H9 (cell line): ENCODE results near the gene SLC24A3. TPM values are rescaled to one million over a fixed set of nuclear protein-coding genes. Genes with fewer than 3 reads are reported as not detected.

Source experiments
- DNase-seq: peaks from one replicate; pipeline ENCODE4 v3.0.0-alpha.2; 2017
- H2AFZ ChIP-seq: one replicate; pipeline ENCODE4 v1.6.1; 2013; ENCODE audit warnings: mild to moderate bottlenecking, low read length, control low read depth, moderate library complexity
- H2AK5ac ChIP-seq: 2 replicates; pipeline ENCODE4 v1.6.1; 2013; ENCODE audit warnings: low read length, control low read depth, mixed read lengths; ENCODE audit not compliant: insufficient read length
- H2BK120ac ChIP-seq: one replicate; pipeline ENCODE4 v1.6.1; 2013; ENCODE audit warnings: low read depth, mild to moderate bottlenecking, low read length, control low read depth, inconsistent platforms; ENCODE audit not compliant: poor library complexity, severe bottlenecking
- H2BK12ac ChIP-seq: 2 replicates; pipeline ENCODE4 v1.6.1; 2013; ENCODE audit warnings: low read length, control low read depth, mixed read lengths, low read depth; ENCODE audit not compliant: insufficient read length
- H2BK15ac ChIP-seq: 2 replicates; pipeline ENCODE4 v1.6.1; 2013; ENCODE audit warnings: low read depth, low read length, control low read depth
- H2BK20ac ChIP-seq: one replicate; pipeline ENCODE4 v1.6.1; 2013; ENCODE audit warnings: low read depth, mild to moderate bottlenecking, low read length, control low read depth, inconsistent platforms; ENCODE audit not compliant: poor library complexity, severe bottlenecking
- H2BK5ac ChIP-seq: 2 replicates; pipeline ENCODE4 v1.6.1; 2013; ENCODE audit warnings: low read length, control low read depth, mixed read lengths; ENCODE audit not compliant: insufficient read length
- H3K14ac ChIP-seq: 2 replicates; pipeline ENCODE4 v1.6.1; 2013; ENCODE audit warnings: low read length, control low read depth; ENCODE audit not compliant: insufficient read depth
- H3K18ac ChIP-seq: 2 replicates; pipeline ENCODE4 v1.6.1; 2013; ENCODE audit warnings: low read depth, mild to moderate bottlenecking, mixed read lengths, low read length, control low read depth; ENCODE audit not compliant: insufficient read length
- H3K23ac ChIP-seq: 2 replicates; pipeline ENCODE4 v1.6.1; 2013; ENCODE audit warnings: low read length, control low read depth, mixed read lengths, low read depth; ENCODE audit not compliant: insufficient read length
- H3K23me2 ChIP-seq: 2 replicates; pipeline ENCODE4 v1.6.1; 2013; ENCODE audit warnings: low read depth, mild to moderate bottlenecking, mixed read lengths, low read length, control low read depth; ENCODE audit not compliant: insufficient read length, poor library complexity, severe bottlenecking
- H3K27ac ChIP-seq: 2 replicates; pipeline ENCODE4 v1.5.1; 2013; ENCODE audit warnings: low read length, control low read depth, mixed read lengths, low read depth; ENCODE audit not compliant: insufficient read length
- H3K27me3 ChIP-seq: 2 replicates; pipeline ENCODE4 v1.6.1; 2013; ENCODE audit warnings: low read length, control low read depth, inconsistent platforms; ENCODE audit not compliant: insufficient read depth
- H3K4ac ChIP-seq: 2 replicates; pipeline ENCODE4 v1.6.1; 2013; ENCODE audit warnings: low read depth, mild to moderate bottlenecking, control low read depth, inconsistent platforms, low read length, moderate library complexity
- H3K4me1 ChIP-seq: 2 replicates; pipeline ENCODE4 v1.6.1; 2013; ENCODE audit warnings: low read length, control low read depth, inconsistent platforms; ENCODE audit not compliant: insufficient read depth
- H3K4me2 ChIP-seq: 2 replicates; pipeline ENCODE4 v1.6.1; 2013; ENCODE audit warnings: low read length, control low read depth, mixed read lengths; ENCODE audit not compliant: insufficient read length, insufficient read depth
- H3K56ac ChIP-seq: 2 replicates; pipeline ENCODE4 v1.6.1; 2013; ENCODE audit warnings: low read depth, mild to moderate bottlenecking, mixed read lengths, low read length, control low read depth; ENCODE audit not compliant: insufficient read length
- H3K79me1 ChIP-seq: 2 replicates; pipeline ENCODE4 v1.6.1; 2013; ENCODE audit warnings: low read depth, mild to moderate bottlenecking, moderate library complexity, low read length, control low read depth, inconsistent platforms; ENCODE audit not compliant: insufficient read depth, poor library complexity, severe bottlenecking
- H3K79me2 ChIP-seq: 2 replicates; pipeline ENCODE4 v1.6.1; 2013; ENCODE audit warnings: low read length, control low read depth, inconsistent platforms; ENCODE audit not compliant: insufficient read depth
- H3K9ac ChIP-seq: 2 replicates; pipeline ENCODE4 v1.6.1; 2013; ENCODE audit warnings: low read length, control low read depth, mixed read lengths; ENCODE audit not compliant: insufficient read length; ENCODE audit errors: extremely low read depth
- H3K9me3 ChIP-seq: one replicate; pipeline ENCODE4 v1.6.1; 2013; ENCODE audit warnings: low read depth, low read length, inconsistent platforms; ENCODE audit not compliant: control insufficient read depth
- H3T11ph ChIP-seq: one replicate; pipeline ENCODE4 v1.6.1; 2013; ENCODE audit warnings: mild to moderate bottlenecking, low read length, control low read depth, inconsistent platforms
- H4K20me1 ChIP-seq: one replicate; pipeline ENCODE4 v1.6.1; 2013; ENCODE audit not compliant: control insufficient read depth, insufficient read length, insufficient read depth
- H4K5ac ChIP-seq: 2 replicates; pipeline ENCODE4 v1.6.1; 2013; ENCODE audit warnings: low read depth, mild to moderate bottlenecking, mixed read lengths, low read length, control low read depth; ENCODE audit not compliant: insufficient read length
- H4K8ac ChIP-seq: replicated peaks from 2 replicates; pipeline ENCODE4 v1.6.1; 2013; ENCODE audit warnings: low read length, control low read depth, mixed read lengths, low read depth; ENCODE audit not compliant: insufficient read length
- H4K91ac ChIP-seq: 2 replicates; pipeline ENCODE4 v1.6.1; 2013; ENCODE audit warnings: low read depth, mild to moderate bottlenecking, moderate library complexity, mixed read lengths, low read length, control low read depth; ENCODE audit not compliant: insufficient read length
- H3K27ac Mint-ChIP-seq, 3 experiments: 2 replicates in 2 of 3; 3 replicates in 1 of 3; pipeline ENCODE4 v1.8.0; 2020 to 2021; ENCODE audit warnings: mixed read lengths in 3 of 3, mild to moderate bottlenecking in 1 of 3, moderate library complexity in 1 of 3
- H3K27me3 Mint-ChIP-seq: 2 replicates; pipeline ENCODE4 v1.8.0; 2021; ENCODE audit warnings: low read depth, mild to moderate bottlenecking, moderate library complexity, mixed read lengths
- H3K36me3 Mint-ChIP-seq, 3 experiments: 2 replicates in 2 of 3; 3 replicates in 1 of 3; pipeline ENCODE4 v1.8.0; 2020 to 2021; ENCODE audit warnings: low read depth in 3 of 3, mixed read lengths in 3 of 3; ENCODE audit not compliant: insufficient read depth in 1 of 3
- H3K4me1 Mint-ChIP-seq, 2 experiments: 2 replicates each; pipeline ENCODE4 v1.8.0; 2020; ENCODE audit warnings: mixed read lengths in 2 of 2
- H3K4me3 Mint-ChIP-seq, 2 experiments: 2 replicates in 1 of 2; 3 replicates in 1 of 2; pipeline ENCODE4 v1.8.0; 2020 to 2021; ENCODE audit warnings: mild to moderate bottlenecking in 2 of 2, mixed read lengths in 2 of 2, moderate library complexity in 1 of 2
- H3K9me3 Mint-ChIP-seq, 2 experiments: 2 replicates in 1 of 2; 3 replicates in 1 of 2; pipeline ENCODE4 v1.8.0; 2020; ENCODE audit warnings: mild to moderate bottlenecking in 2 of 2, mixed read lengths in 2 of 2, moderate library complexity in 1 of 2
- CTCF ChIP-seq: fragments of 200-600 bp; sonication (generic); conservative IDR thresholded peaks from 3 replicates; pipeline ENCODE4 v1.8.0; 2021; ENCODE audit warnings: antibody characterized with exemption, mild to moderate bottlenecking
- WGBS: extraction: QIAGEN DNeasy Blood & Tissue Kit; methylation state at CpG from one replicate; pipeline ENCODE4 v1.1.7; 2013; ENCODE audit warnings: missing lambda C conversion rate, low lambda C conversion rate, mixed read lengths; ENCODE audit not compliant: insufficient read length; ENCODE audit errors: extremely low coverage; 5-methylcytosine and 5-hydroxymethylcytosine counted together
- total RNA-seq: library from RNA; stranded (reverse); gene quantifications from 2 replicates; pipeline ENCODE4 v1.2.1, GENCODE V29; 2021

SLC24A3 gene
- total RNA-seq, 1 experiment from 2014 or later: 0.83 TPM

DNA sequence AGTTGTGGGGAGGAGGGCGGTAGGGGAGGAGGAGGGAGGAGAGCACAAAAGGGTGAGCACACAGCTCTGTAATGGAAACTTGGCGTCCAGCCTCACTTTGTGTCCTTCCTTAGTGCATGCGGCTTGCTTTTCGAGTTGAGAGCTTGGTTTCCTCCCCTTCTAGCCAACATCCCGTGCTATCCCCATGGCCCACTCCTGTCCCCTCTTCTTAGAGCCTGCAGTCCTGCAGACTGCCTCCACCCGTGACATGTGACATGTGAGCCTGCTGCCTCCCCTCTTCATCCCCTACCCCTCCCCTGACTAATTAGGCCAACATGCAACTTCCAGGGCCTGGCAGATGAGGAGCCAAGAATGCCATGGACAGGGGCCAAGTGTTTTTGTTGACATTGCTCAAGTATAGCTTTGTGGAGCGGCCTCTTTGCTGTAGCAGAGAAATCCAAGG lies 63.2 kb downstream of the SLC24A3 start:
- Mint-ChIP-seq H3K4me1 (peaks cover 3 to 7% of the 10 kb centered on the region in 2 experiments; a peak in 2 of 4 replicates), H3K9me3 (no peaks in the 10 kb centered on the region; a peak in 1 of 5 replicates), H3K4me3 (no peak overlapping the region), H3K36me3 (no peaks in the 10 kb centered on the region), H3K27ac (no peak overlapping the region), H3K27me3 (no peaks in the 10 kb centered on the region; the same call in 1 of the 2 replicates)
- no peak overlapping the region for H2BK15ac ChIP-seq
- H4K91ac ChIP-seq: no peak overlapping the region
- H3K79me2 ChIP-seq: no peaks in the 10 kb centered on the region; the same call in 1 of the 2 replicates
- H3K23ac ChIP-seq: no peak overlapping the region
- no peak overlapping the region for H2BK120ac ChIP-seq
- H3T11ph ChIP-seq: no peak overlapping the region
- H3K14ac ChIP-seq: no peak overlapping the region
- H4K20me1 ChIP-seq: no peaks in the 10 kb centered on the region
- no peak overlapping the region for H2AK5ac ChIP-seq
- WGBS: no CpG with 5 or more reads among the region's 7 CpGs
- H2BK20ac ChIP-seq: no peak overlapping the region
- no peak overlapping the region for H2BK12ac ChIP-seq
- no peak overlapping the region for H3K27ac ChIP-seq
- no peaks in the 10 kb centered on the region for H3K27me3 ChIP-seq
- H2BK5ac ChIP-seq: no peak overlapping the region
- H3K4me1 ChIP-seq: no peaks in the 10 kb centered on the region
- no peak for DNase-seq
- no peak overlapping the region for H3K4me2 ChIP-seq
- H3K9ac ChIP-seq: no peak overlapping the region
- H3K9me3 ChIP-seq: no peaks in the 10 kb centered on the region
- H3K79me1 ChIP-seq: no peaks in the 10 kb centered on the region
- H2AFZ ChIP-seq: no peak overlapping the region
- no peak overlapping the region for H3K18ac ChIP-seq
- no peak overlapping the region for H4K5ac ChIP-seq
- no peak overlapping the region for H4K8ac ChIP-seq
- no peak overlapping the region for H3K4ac ChIP-seq
- TF ChIP-seq CTCF: no peak
- no peaks in the 10 kb centered on the region for H3K23me2 ChIP-seq
- H3K56ac ChIP-seq: no peak overlapping the region
